Left ventricle myocardium inferior (tissue), 1 donor: ENCODE results near the gene SCFD2. TPM values are rescaled to one million over a fixed set of nuclear protein-coding genes. Genes with fewer than 3 reads are reported as not detected.

Experiments
- DNase-seq: peaks from one replicate; pipeline ENCODE4 v3.0.0-alpha.2; 2020
- H3K27ac ChIP-seq: fragments of 200-600 bp; replicated peaks from 2 replicates; pipeline ENCODE4 v1.8.0; 2021
- H3K27me3 ChIP-seq: fragments of 200-600 bp; 2 replicates; pipeline ENCODE4 v1.8.0; 2021; ENCODE audit warnings: low read depth
- H3K36me3 ChIP-seq: fragments of 200-600 bp; 2 replicates; pipeline ENCODE4 v1.8.0; 2021
- H3K4me1 ChIP-seq: fragments of 200-600 bp; 2 replicates; pipeline ENCODE4 v1.8.0; 2021
- H3K4me3 ChIP-seq: fragments of 200-600 bp; 2 replicates; pipeline ENCODE4 v1.8.0; 2021; ENCODE audit warnings: mild to moderate bottlenecking, moderate library complexity
- H3K9me3 ChIP-seq: fragments of 200-600 bp; replicated peaks from 2 replicates; pipeline ENCODE4 v1.8.0; 2021
- intact Hi-C: fragments of 100-400 bp; cut with micrococcal nuclease; formaldehyde crosslinking; loops from one replicate; pipeline ENCODE4 v1.11.0; 2022
- total RNA-seq: library from RNA; stranded (reverse); fragmentation: NEBNext Ultra II Directional; extraction: Animal tissue kit (Norgen Biotek cat#: 25700); gene quantifications from one replicate; pipeline ENCODE4 v1.2.1, GENCODE V29; 2021
- TF ChIP-seq, protein P1 (sequence below): fragments of 200-600 bp; IDR thresholded peaks from 2 replicates; pipeline ENCODE4 v1.8.0; 2021; ENCODE audit warnings: antibody characterized with exemption, mild to moderate bottlenecking, borderline replicate concordance
- donor health status: DM: no; HTN: yes; CAD: no; lungs with severe emphysema.

SCFD2 gene
- total RNA-seq, 1 donor from 2014 or later = 9.3 TPM

DNA sequence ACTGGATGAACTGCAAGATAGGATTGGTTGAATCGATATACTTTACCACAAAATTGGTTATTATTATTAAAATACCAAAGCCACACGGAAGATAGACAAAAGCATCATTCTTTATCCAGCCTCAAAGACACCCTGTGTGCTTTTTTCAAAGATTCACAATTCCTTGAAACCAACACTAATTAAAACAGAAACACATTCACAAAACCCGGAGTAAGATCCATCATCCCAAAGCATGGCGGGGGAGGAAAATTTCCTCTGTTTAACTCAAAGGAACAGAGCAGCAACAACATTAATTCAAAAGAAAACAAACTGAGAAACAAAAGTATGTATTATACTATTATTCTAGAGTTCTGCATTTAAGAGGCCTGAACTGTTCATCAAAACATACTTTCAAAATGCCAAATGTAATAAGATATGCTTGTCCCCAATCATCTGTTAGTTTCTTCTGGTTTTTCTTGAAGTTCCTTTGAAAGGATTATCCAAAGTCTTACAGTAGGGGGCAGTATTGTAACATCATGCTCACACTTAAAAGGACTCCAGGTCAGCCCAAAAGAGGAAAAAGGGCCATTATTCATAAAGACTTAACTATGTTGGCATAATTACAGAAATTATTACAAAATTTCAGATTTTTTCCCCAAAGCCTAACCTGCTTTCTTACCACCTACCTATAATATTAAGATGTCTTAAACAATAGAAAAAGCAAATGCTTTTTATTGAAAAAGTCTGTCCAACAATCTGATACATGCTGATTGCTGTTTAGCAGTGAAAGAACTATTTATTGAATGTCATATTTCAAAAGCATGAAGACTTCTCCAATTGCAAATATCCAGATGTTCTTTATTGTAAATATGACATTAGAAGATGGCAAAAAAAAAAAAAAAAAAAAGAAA, 168.7 kb downstream of the SCFD2 start:
- TF ChIP-seq, protein P1, sequence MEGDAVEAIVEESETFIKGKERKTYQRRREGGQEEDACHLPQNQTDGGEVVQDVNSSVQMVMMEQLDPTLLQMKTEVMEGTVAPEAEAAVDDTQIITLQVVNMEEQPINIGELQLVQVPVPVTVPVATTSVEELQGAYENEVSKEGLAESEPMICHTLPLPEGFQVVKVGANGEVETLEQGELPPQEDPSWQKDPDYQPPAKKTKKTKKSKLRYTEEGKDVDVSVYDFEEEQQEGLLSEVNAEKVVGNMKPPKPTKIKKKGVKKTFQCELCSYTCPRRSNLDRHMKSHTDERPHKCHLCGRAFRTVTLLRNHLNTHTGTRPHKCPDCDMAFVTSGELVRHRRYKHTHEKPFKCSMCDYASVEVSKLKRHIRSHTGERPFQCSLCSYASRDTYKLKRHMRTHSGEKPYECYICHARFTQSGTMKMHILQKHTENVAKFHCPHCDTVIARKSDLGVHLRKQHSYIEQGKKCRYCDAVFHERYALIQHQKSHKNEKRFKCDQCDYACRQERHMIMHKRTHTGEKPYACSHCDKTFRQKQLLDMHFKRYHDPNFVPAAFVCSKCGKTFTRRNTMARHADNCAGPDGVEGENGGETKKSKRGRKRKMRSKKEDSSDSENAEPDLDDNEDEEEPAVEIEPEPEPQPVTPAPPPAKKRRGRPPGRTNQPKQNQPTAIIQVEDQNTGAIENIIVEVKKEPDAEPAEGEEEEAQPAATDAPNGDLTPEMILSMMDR = peak; percentile 82
- DNase-seq = no peak
- Histone ChIP-seq H3K9me3 (no peaks in the 10 kb centered on the region), H3K36me3 (no peaks in the 10 kb centered on the region), H3K27ac (no peak overlapping the region), H3K4me1 (peaks cover 5% of the 10 kb centered on the region), H3K27me3 (no peaks in the 10 kb centered on the region), H3K4me3 (no peak overlapping the region)
- intact Hi-C loops = no loop called here

DNA sequence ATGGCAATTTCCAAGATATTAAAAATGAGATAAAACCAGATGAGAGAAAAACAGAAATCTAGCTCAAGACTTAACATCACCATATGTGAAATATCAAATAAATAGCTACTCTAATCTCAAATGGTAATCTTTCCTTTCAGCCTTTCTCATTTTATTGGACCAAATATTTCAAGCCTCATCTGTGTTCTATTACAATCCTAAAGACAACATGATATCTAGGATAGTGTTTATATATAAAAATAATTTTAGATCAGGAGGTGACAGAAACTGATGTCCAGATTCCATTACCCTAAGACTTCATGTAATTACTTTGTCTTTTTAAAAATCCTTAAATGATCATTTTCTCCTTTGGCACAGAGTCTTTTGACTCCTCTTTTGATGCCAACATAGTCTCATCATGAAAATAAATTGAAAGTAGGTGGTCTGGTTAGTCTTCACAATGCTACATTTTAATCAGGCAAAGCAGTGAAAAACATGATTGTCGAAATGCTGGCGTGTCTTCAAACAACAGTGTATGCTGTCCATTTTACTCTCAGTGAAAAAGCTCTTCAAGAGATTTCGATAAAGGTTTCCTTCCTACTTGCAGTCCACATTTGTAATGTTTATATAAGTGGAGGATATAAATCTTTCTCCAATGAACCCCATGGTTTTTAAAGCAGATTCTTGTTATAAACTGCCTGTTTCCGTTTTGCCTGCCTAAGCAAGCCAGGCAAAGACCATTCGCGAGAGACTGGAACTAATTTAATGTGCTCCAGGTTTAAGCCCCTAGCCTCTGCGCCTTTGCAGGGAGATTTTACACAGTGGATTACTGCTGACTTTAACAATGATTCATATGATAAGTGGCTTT, 169.8 kb downstream of the SCFD2 start:
- Histone ChIP-seq H3K36me3 (no peaks in the 10 kb centered on the region), H3K4me1 (peaks cover 5% of the 10 kb centered on the region), H3K9me3 (no peaks in the 10 kb centered on the region), H3K27me3 (no peaks in the 10 kb centered on the region), H3K27ac (no peak overlapping the region), H3K4me3 (no peak overlapping the region)
- intact Hi-C loops = no loop called here
- TF ChIP-seq, protein P1 = no peak
- DNase-seq = no peak

DNA sequence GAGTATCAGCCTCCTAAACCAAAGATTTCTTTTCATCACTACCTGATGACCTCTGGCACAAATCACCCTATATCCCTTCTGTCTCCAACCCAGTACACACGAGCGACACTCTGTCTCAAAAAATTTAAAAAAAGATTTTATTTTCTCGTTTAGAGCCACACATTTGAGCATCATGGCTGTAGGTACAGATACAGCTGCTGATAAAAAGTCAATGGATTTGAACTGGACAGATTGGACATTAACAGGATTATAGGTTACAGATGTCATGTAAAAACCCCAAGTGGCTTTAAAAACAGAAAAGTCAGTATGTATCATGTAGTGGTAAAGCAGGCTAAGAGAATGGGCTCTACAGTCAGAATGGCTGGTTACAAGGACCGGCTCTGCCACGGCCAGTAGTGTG, 171.1 kb downstream of the SCFD2 start:
- TF ChIP-seq, protein P1 = no peak
- Histone ChIP-seq H3K9me3 (no peaks in the 10 kb centered on the region), H3K4me3 (no peak overlapping the region), H3K27me3 (no peaks in the 10 kb centered on the region), H3K36me3 (no peaks in the 10 kb centered on the region), H3K27ac (no peak overlapping the region), H3K4me1 (peaks cover 5% of the 10 kb centered on the region)
- no peak for DNase-seq
- intact Hi-C loops = no loop called here

DNA sequence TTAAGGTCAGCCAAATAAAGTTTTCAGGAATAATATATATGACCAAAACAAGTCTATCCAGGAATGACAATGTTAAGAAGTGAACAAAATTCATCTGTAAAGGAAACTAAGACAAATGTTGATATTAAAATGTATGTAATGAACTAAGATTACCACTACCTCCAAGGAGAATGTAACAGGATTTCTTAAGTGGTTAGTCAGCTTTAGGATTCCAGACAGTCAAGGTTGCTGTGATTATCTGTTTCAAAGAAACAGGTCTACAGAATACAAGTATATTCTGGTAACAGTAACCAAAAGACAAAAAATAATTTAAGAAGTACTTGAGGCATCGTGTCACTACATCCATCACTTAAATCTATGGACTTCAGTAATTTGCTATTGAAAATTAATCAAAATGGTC, 172.8 kb downstream of the SCFD2 start:
- Histone ChIP-seq H3K4me3 (no peak overlapping the region), H3K27ac (no peak overlapping the region), H3K4me1 (peaks cover 5% of the 10 kb centered on the region), H3K9me3 (no peaks in the 10 kb centered on the region), H3K36me3 (no peaks in the 10 kb centered on the region), H3K27me3 (no peaks in the 10 kb centered on the region)
- intact Hi-C loops = no loop called here
- TF ChIP-seq, protein P1 = no peak
- no peak for DNase-seq

DNA sequence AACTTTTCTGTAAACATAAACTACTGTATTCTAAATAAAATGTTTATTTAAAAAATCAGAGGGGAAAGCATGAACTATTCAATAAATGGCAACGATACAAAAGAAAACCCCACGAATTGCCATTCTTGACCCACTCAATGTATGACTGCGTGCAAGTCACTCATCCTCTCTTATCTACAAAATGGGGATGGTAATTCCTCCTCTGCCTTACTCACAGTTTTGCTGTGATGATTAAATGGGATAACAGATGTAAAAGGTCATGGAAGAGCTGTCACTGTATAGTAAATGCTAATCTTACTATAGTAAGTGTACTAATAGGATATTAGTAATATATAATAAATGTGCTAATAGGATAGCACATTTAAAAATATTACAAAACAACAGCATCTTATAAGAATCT, 173.4 kb downstream of the SCFD2 start:
- Histone ChIP-seq H3K27ac (no peak overlapping the region), H3K4me3 (no peak overlapping the region), H3K27me3 (no peaks in the 10 kb centered on the region), H3K9me3 (no peaks in the 10 kb centered on the region), H3K4me1 (peaks cover 3% of the 10 kb centered on the region), H3K36me3 (no peaks in the 10 kb centered on the region)
- DNase-seq = no peak
- intact Hi-C loops = no loop called here
- TF ChIP-seq, protein P1 = no peak
